T-helper 2 cell treated with Interferon-gamma antibody and Interleukin-4, amounts not matched to agents 5 μg/mL and 100 μg/mL, for 36 hours (primary cell): Measurements from ENCODE around the gene IPO11.
"Not testable (repeated sequence)": the region's sequence is repeated elsewhere in the genome, so short reads cannot be mapped to it uniquely, and the experiment has no call there.

Source experiments
- DNase-seq: peaks from one replicate; pipeline ENCODE4 v3.0.0; 2021; ENCODE audit warnings: low spot score
- H3K27ac Mint-ChIP-seq: one replicate; pipeline ENCODE4 v1.8.0; 2021; ENCODE audit warnings: mild to moderate bottlenecking, mixed read lengths
- H3K27me3 Mint-ChIP-seq: one replicate; pipeline ENCODE4 v1.8.0; 2021; ENCODE audit warnings: low read depth, mixed read lengths
- H3K36me3 Mint-ChIP-seq: one replicate; pipeline ENCODE4 v1.8.0; 2021; ENCODE audit warnings: low read depth, mixed read lengths
- H3K4me1 Mint-ChIP-seq: one replicate; pipeline ENCODE4 v1.8.0; 2021; ENCODE audit warnings: low read depth, mixed read lengths
- H3K4me3 Mint-ChIP-seq: one replicate; pipeline ENCODE4 v1.8.0; 2022; ENCODE audit warnings: mild to moderate bottlenecking, moderate library complexity, mixed read lengths
- H3K9me3 Mint-ChIP-seq: one replicate; pipeline ENCODE4 v1.8.0; 2021; ENCODE audit warnings: mixed read lengths

IPO11 gene

DNA sequence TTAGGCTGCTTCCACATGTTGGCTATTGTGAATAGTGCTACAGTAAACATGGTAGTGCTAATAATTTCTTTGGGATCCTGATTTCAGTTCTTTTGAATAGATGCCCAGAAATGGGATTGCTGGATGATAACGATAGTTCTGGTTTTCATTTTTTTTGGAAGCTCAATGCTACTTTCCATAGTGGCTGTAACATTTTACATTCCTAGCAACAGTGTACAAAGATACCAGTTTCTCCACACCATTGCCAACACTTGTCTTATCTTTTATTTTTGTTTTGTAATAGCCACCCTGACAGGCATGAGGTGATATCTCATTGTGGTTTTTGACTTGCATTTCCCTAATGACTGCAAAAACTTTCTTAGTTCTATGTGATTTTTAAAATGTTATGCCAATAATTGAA lies 97.2 kb downstream of the IPO11 start:
- Mint-ChIP-seq H3K27me3 (no peaks in the 10 kb centered on the region), H3K4me1 (no peaks in the 10 kb centered on the region), H3K4me3 (no peak overlapping the region), H3K36me3 (peaks cover 15% of the 10 kb centered on the region), H3K9me3 (peaks cover 4% of the 10 kb centered on the region), H3K27ac (no peak overlapping the region)
- DNase-seq, result no peak

DNA sequence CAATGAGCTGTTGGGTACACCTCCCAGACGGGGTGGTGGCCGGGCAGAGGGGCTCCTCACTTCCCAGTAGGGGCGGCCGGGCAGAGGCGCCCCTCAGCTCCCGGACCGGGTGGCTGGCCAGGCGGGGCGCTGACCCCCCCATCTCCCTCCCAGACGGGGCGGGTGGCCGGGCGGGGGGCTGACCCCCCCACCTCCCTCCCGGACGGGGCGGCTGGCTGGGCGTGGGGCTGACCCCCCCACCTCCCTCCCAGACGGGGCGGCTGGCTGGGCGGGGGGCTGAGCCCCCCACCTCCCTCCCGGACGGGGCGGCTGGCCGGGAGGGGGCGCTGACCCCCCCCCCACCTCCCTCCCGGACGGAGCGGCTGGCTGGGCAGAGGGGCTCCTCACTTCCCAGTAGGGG lies 100.5 kb downstream of the IPO11 start:
- H3K4me3 Mint-ChIP-seq, DNase-seq, H3K4me1 Mint-ChIP-seq, H3K9me3 Mint-ChIP-seq, H3K27ac Mint-ChIP-seq, H3K27me3 Mint-ChIP-seq: not testable (repeated sequence)
- peaks cover 14% of the 10 kb centered on the region for H3K36me3 Mint-ChIP-seq

DNA sequence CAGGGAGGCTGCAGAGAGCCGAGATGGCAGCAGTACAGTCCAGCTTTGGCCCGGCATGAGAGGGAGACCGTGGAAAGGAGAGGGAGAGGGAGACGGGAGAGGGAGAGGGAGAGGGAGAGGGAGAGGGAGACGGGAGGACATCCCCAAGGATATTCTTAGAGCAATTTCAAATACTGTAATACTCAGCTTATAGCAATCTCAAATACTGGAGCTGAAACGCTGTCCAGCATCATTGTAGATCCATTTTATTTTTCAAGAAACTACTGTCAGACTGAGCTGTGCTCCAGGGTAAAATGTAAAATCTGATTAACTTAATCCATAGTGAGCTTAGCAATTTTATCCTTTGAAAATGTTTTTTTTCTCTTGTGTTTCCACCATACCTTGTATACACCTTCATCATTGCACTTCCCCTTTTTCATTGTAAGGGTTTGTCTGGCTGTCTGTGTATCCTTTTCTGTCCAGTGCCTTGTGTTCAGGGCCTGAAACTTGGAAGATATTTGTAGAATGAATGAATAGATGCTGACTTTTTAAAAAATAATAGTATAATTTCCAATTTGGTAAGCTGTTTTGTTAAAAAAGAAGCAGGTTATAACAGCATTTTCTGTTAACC lies 102.1 kb downstream of the IPO11 start:
- no peaks in the 10 kb centered on the region for H3K4me1 Mint-ChIP-seq
- no peak overlapping the region for H3K4me3 Mint-ChIP-seq
- H3K36me3 Mint-ChIP-seq, result peaks cover 10% of the 10 kb centered on the region
- no peaks in the 10 kb centered on the region for H3K9me3 Mint-ChIP-seq
- no peak overlapping the region for H3K27ac Mint-ChIP-seq
- no peaks in the 10 kb centered on the region for H3K27me3 Mint-ChIP-seq
- no peak for DNase-seq

DNA sequence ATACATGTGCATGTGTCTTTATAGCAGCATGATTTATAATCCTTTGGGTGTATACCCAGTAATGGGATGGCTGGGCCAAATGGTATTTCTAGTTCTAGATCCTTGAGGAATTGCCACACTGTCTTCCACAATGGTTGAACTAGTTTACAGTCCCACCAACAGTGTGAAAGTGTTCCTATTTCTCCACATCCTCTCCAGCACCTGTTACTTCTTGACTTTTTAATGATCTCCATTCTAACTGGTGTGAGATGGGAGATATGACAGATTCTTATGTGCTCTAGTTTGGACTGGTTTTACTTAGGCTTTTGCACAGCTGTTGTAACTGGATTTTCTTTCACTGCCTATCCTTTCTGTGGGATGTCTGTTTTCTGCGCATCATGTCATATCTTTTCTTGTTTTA lies 108.2 kb downstream of the IPO11 start:
- H3K4me1 Mint-ChIP-seq, DNase-seq, H3K4me3 Mint-ChIP-seq, H3K27me3 Mint-ChIP-seq, H3K9me3 Mint-ChIP-seq, H3K27ac Mint-ChIP-seq: not testable (repeated sequence)
- peaks cover 26% of the 10 kb centered on the region for H3K36me3 Mint-ChIP-seq

DNA sequence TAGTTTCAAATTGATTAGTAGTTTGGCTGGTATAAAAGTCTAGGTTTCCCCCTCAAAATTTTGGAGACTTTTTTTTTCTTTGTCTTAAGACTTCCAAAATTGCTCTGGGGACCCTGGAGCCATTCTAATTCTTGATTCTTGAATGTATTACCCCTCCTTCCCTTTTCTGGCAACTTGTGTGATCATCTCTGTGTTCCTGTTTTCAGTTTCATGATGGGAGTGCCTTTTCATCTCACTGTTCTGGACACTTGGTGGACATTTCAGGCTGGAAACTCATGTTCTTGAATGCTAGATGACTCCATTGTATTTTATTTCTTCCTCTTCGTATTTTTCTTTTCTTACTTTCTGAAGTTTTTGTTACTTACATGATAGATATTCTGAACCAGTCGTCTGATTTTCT lies 108.8 kb downstream of the IPO11 start:
- Mint-ChIP-seq H3K36me3 (peaks cover 24% of the 10 kb centered on the region), H3K4me3 (no peak overlapping the region), H3K27me3 (no peaks in the 10 kb centered on the region), H3K9me3 (no peaks in the 10 kb centered on the region), H3K27ac (no peak overlapping the region), H3K4me1 (peaks cover 8% of the 10 kb centered on the region)
- no peak for DNase-seq

DNA sequence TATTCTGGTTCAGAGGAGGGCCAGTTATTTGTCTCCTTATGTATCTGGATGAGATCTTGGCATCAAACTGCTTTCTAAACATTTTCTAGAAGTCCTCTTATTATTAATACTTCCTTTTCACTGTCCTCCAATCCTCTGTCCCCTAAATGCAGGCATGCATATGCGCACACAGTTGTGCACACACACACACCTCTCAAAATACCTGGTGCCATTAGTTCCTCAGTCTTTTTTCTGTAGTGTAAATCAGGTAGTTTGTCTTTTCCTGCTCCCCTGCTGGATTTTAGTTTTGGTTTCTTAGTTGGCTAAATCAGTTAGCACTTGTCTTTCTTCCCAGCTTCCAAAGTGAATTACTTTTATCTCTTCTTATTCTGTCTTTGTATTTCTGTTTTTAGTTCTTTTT lies 110.2 kb downstream of the IPO11 start:
- no peak overlapping the region for H3K4me3 Mint-ChIP-seq
- no peaks in the 10 kb centered on the region for H3K9me3 Mint-ChIP-seq
- H3K27me3 Mint-ChIP-seq, result no peaks in the 10 kb centered on the region
- H3K4me1 Mint-ChIP-seq, result peaks cover 8% of the 10 kb centered on the region
- no peak for DNase-seq
- H3K27ac Mint-ChIP-seq, result no peak overlapping the region
- H3K36me3 Mint-ChIP-seq, result peaks cover 24% of the 10 kb centered on the region

DNA sequence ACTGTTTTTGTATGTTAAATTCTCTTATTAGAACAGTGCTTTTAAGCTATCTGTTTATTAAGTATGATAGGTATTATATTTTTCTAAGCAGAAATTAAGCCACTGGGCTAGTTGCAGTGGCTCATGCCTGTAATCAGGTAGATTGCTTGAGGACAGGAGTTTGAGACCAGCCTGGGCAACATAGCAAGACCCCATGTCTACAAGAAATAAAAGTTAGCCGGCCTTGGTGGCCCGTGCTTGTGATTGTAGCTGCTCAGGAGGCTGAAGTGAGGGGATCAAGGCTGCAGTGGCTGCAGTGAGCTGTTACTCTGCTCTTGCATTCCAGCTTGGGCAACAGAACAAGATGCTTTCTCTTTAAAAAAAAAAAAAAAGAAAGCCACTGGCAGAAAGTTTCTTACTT lies 121.0 kb downstream of the IPO11 start:
- H3K4me1 Mint-ChIP-seq, result peaks cover 3% of the 10 kb centered on the region
- no peak overlapping the region for H3K4me3 Mint-ChIP-seq
- DNase-seq, result no peak
- H3K36me3 Mint-ChIP-seq, result peaks cover 22% of the 10 kb centered on the region
- H3K27ac Mint-ChIP-seq, result no peak overlapping the region
- peaks cover 4% of the 10 kb centered on the region for H3K9me3 Mint-ChIP-seq
- no peaks in the 10 kb centered on the region for H3K27me3 Mint-ChIP-seq

DNA sequence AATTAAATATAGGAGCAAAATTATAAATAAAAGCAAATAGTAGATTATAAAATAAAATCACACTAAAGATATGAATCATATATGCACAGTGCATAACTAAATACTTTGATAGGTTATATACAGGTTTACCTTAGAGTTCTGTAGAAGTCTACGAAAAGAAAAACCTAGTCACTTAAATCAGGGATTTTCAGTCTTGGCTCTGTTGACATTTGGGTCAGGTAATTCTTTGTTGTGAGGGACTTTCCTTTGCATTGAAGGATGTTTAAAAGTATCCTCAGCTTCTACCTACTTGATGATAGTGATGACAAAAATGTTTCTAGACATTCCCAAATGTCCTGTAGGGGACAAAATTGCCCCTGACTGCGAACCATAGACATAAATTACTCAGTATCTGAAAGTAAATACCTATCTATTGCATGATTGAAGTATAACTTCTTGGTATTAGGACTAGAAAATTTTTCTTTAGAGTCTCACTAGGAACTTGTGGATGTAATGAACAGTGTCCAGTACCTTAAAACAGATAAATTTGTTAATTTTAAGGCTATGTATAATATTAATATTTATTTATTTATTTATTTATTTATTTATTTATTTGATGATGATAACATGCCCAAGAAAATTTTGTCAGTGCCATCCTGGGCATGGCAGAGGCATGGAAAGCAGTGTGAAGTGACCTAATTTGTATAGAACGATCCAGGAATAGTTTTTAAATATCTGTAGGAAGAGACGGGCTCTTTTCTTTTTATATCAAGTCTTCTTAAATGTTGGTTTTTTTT lies 122.1 kb downstream of the IPO11 start:
- Mint-ChIP-seq H3K27me3 (no peaks in the 10 kb centered on the region), H3K9me3 (peaks cover 7% of the 10 kb centered on the region), H3K27ac (no peak overlapping the region), H3K36me3 (peaks cover 30% of the 10 kb centered on the region), H3K4me1 (peaks cover 3% of the 10 kb centered on the region), H3K4me3 (no peak overlapping the region)
- DNase-seq, result no peak

DNA sequence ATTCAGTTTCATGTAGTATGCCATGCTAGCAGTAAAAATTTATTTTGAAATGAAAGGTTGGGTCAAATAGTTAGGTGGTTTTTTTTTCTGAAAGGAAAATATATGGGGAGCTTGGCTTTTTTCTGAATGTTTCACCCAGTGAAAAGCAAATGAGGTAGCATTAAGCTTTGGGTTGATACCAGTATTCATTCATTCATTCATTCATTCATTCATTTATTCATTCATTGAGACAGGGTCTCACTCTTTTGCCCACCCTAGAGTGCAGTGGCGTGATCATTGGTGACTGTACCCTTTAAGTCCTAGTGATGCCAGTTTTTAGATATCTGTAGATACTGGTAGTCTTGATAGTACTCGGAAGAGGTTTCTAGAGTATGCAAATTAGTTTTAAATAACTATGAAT lies 123.7 kb downstream of the IPO11 start:
- no peak for DNase-seq
- H3K9me3 Mint-ChIP-seq, result peaks cover 7% of the 10 kb centered on the region
- H3K27me3 Mint-ChIP-seq, result no peaks in the 10 kb centered on the region
- no peak overlapping the region for H3K27ac Mint-ChIP-seq
- H3K4me1 Mint-ChIP-seq, result peaks cover 3% of the 10 kb centered on the region
- peaks cover 34% of the 10 kb centered on the region for H3K36me3 Mint-ChIP-seq
- H3K4me3 Mint-ChIP-seq, result no peak overlapping the region

DNA sequence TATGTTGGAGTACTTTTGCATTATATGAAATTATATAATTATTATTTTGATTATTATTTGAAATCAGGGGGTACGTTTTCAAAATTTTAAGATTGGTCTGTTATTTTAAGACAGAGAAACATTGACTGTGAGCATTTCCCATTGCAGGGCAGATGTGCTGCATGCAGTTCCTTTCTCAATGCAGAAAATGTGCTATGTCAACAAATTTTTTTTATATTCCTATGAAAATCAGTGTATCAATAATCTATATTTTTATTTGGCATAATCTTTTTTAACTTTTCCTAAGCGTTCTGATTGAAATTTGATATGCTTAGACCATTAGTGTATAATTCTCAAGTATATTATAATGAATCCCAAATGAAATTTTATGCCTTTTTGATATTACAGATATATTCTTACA lies 124.2 kb downstream of the IPO11 start:
- no peak overlapping the region for H3K27ac Mint-ChIP-seq
- DNase-seq, result no peak
- H3K36me3 Mint-ChIP-seq, result peaks cover 29% of the 10 kb centered on the region
- H3K27me3 Mint-ChIP-seq, result no peaks in the 10 kb centered on the region
- peaks cover 3% of the 10 kb centered on the region for H3K4me1 Mint-ChIP-seq
- no peak overlapping the region for H3K4me3 Mint-ChIP-seq
- H3K9me3 Mint-ChIP-seq, result peaks cover 7% of the 10 kb centered on the region

DNA sequence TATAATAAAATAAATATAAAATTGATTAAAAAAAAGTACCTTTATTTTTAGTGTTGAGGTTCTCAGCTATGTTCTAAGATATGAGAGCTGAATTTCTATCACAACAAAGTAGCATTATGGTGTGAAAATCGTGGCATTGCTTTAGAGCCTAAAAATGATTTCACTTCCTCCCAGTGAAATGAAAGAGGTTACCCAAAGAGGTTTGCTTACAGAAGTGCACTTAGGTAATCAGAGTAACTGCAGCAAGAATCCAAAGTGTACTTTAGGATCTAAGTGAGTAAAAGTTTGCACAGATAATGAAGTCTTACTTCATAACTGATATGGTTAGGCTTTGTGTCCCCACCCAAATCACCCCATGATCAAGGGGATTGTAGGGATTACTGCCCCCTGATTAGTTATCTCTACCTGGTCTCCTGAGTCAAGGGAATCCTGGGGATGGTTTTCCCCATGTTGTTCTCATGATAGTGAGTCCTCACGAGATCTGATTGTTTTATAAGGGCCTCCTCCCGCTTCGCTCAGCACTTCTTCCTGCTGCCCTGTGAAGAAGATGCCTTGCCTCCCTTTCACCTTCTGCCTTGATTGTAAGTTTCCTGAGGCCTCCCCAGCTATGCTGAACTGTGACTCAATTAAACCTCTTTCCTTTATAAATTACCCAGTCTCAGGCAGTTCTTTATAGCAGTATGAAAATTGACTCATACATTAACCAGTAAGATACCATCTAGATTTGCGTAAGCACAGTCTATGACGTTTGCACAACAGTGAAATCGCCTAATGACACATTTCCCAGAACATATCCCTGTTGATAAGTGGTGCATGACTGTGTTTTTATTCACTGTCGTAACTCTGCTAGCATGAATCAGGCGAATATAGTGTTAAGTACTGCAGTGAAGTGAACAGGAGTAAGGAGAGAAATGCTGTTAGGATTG lies 125.7 kb downstream of the IPO11 start:
- Mint-ChIP-seq H3K27me3 (no peaks in the 10 kb centered on the region), H3K4me1 (peaks cover 3% of the 10 kb centered on the region), H3K4me3 (no peak overlapping the region), H3K27ac (no peak overlapping the region), H3K9me3 (peaks cover 7% of the 10 kb centered on the region), H3K36me3 (peaks cover 30% of the 10 kb centered on the region)
- DNase-seq, result peak; percentile 42

DNA sequence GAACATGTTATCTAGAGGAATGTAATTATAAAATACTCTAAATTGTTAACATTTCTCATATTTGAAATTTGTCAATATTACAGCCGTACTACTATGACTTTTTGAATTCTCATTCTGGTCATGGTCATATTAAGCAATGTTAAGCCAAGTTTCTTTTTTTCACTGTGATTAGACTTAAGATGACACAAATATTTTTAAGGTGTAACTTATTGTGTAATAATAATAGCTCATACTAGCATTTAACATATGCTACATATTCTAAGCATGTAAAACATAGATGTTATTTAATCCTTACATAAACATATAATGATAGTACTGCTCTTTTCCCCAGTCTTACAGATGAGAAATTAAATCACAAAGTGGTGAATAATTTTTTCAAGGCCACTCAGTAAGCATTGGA lies 130.2 kb downstream of the IPO11 start:
- no peaks in the 10 kb centered on the region for H3K27me3 Mint-ChIP-seq
- peaks cover 3% of the 10 kb centered on the region for H3K4me1 Mint-ChIP-seq
- H3K27ac Mint-ChIP-seq, result no peak overlapping the region
- no peak overlapping the region for H3K4me3 Mint-ChIP-seq
- peaks cover 48% of the 10 kb centered on the region for H3K36me3 Mint-ChIP-seq
- H3K9me3 Mint-ChIP-seq, result peaks cover 12% of the 10 kb centered on the region
- no peak for DNase-seq

DNA sequence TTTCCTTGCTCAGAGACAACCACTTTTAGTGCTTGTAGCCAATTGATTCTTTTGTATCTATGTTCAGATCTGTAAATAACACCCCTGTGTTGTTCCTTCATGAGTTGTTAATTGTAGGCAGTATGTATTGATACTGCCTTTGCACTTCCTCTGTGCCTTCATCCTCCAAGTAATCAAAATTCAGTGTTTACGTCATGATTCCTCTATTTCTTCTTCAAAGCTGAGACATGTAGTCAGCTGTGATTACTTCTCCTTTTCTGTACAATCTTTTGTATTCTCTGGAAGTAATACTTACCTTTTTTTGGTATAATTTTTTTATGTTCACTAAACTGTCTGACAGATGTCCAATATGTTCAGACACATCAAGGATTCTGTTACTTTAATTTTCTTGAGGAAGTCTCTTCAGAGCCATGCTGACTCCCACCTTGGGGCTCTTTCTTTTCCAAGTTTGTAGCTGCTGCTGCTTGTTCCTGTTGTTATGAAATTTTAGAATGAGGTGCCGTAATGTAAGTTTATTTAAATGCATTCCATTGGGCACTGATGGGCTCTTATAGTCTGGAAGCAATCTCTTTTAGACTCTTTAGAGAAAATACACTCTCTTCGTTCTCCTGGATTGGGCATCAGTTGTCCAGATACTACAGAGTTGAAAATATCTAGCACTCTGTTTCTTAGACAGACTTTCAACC lies 135.5 kb downstream of the IPO11 start:
- H3K4me3 Mint-ChIP-seq, result no peak overlapping the region
- H3K9me3 Mint-ChIP-seq, result peaks cover 6% of the 10 kb centered on the region
- H3K36me3 Mint-ChIP-seq, result peaks cover 22% of the 10 kb centered on the region
- no peak overlapping the region for H3K27ac Mint-ChIP-seq
- DNase-seq, result no peak
- H3K27me3 Mint-ChIP-seq, result no peaks in the 10 kb centered on the region
- no peaks in the 10 kb centered on the region for H3K4me1 Mint-ChIP-seq

DNA sequence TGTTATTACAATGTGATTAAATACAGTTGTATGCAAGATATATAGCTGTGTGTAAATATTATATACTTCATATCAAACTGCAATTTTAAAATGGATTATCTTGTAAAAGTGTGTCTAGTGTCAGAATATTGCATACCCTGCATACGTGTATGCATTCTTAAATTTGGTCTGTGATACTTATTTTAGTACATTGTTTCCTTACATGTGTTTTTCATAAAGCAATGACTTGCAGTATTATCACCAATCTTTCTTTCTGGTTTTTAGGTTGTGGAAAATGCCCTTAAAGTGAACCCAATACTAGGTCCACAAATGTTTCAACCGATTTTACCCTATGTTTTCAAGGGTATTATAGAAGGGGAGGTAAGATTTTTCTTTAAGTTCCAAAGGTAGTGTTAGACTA lies 137.5 kb downstream of the IPO11 start:
- Mint-ChIP-seq H3K4me3 (no peak overlapping the region), H3K27ac (no peak overlapping the region), H3K27me3 (no peaks in the 10 kb centered on the region), H3K36me3 (peaks cover 10% of the 10 kb centered on the region), H3K4me1 (no peaks in the 10 kb centered on the region), H3K9me3 (no peaks in the 10 kb centered on the region)
- no peak for DNase-seq
